Neural cell (in vitro differentiated cells): ENCODE data around the gene PREPL.

Experiments
- CTCF ChIP-seq: fragments of 450-650 bp; IDR thresholded peaks from 2 replicates; pipeline ENCODE4 v1.5.1; 2014; ENCODE audit warnings: antibody characterized with exemption, mild to moderate bottlenecking, moderate library complexity; ENCODE audit not compliant: poor library complexity, severe bottlenecking
- EP300 ChIP-seq: fragments of 450-650 bp; conservative IDR thresholded peaks from 2 replicates; pipeline ENCODE4 v1.6.1; 2014; ENCODE audit warnings: antibody characterized with exemption, mild to moderate bottlenecking, moderate library complexity; ENCODE audit not compliant: poor library complexity, severe bottlenecking
- EZH2 ChIP-seq: fragments of 200-600, 300-800 bp; shearing (Covaris generic), sonication (generic); IDR thresholded peaks from 2 replicates; pipeline ENCODE4 v1.6.1; 2014; ENCODE audit warnings: antibody characterized with exemption, low read length, borderline replicate concordance, mild to moderate bottlenecking; ENCODE audit not compliant: insufficient read depth, poor library complexity, severe bottlenecking
- MXI1 ChIP-seq: fragments of 450-650 bp; conservative IDR thresholded peaks from 2 replicates; pipeline ENCODE4 v1.6.1; 2014; ENCODE audit warnings: antibody characterized with exemption, mild to moderate bottlenecking; ENCODE audit not compliant: poor library complexity, severe bottlenecking
- POLR2AphosphoS5 ChIP-seq: IDR thresholded peaks from 2 replicates; pipeline ENCODE4 v1.6.1; 2012
- RAD21 ChIP-seq: fragments of 450-650 bp; conservative IDR thresholded peaks from 2 replicates; pipeline ENCODE4 v1.6.1; 2014; ENCODE audit warnings: antibody characterized with exemption, mild to moderate bottlenecking, moderate library complexity
- REST ChIP-seq: IDR thresholded peaks from 2 replicates; pipeline ENCODE4 v1.6.1; 2012; ENCODE audit warnings: borderline replicate concordance

- no peak for TF ChIP-seq EP300
- no peak for TF ChIP-seq REST
- no peak for TF ChIP-seq POLR2AphosphoS5
- no peak for TF ChIP-seq EZH2
- no peak for TF ChIP-seq CTCF
- no peak for TF ChIP-seq RAD21
- TF ChIP-seq MXI1 = no peak
Observed at GRCh38 chr2:44320832-44321231, 40.5 kb downstream of the PREPL start.
